ENCODE results near the gene COL24A1. TPM values are rescaled to one million over a fixed set of nuclear protein-coding genes. Genes with fewer than 3 reads are reported as not detected.
"Not testable (repeated sequence)": the region's sequence is repeated elsewhere in the genome, so short reads cannot be mapped to it uniquely, and the experiment has no call there.

COL24A1 gene
- total and polyA plus RNA-seq, 2 of the 8 experiments (the other 6 are each of a cell fraction or from before 2014, with no cell fraction given): 0.23 to 1.1 TPM

DNA sequence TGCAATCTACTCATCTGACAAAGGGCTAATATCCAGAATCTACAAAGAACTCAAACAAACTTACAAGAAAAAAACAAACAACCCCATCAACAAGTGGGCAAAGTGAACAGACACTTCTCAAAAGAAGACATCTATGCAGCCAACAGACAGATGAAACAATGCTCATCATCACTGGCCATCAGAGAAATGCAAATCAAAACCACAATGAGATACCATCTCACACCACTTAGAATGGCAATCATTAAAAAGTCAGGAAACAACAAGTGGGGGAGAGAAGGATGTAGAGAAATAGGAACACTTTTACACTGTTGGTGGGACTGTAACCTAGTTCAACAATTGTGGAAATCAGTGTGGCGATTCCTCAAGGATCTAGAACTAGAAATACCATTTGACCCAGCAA lies 292.9 kb downstream of the COL24A1 start:
- H2BK12ac ChIP-seq (ENCODE audit: low read depth, low read length); H3K56ac ChIP-seq (replicated peaks; ENCODE audit: insufficient read length, low read depth, low read length); H3K23me2 ChIP-seq (ENCODE audit: low read depth, low read length); H3K4me1 ChIP-seq (replicated peaks in 1 of 4; ENCODE audit: control insufficient read depth in 3 of 4, insufficient read depth in 4 of 4, low read length in 3 of 4); H3K9me3 ChIP-seq (ENCODE audit: insufficient read depth in 2 of 2, low read depth in 1 of 2, low read length in 1 of 2); DNase-seq (ENCODE audit: low read depth in 1 of 2, low spot score in 2 of 2); H4K91ac ChIP-seq (replicated peaks; ENCODE audit: insufficient read length, low read length); FAIRE-seq; POLR2A ChIA-PET (ENCODE audit: partially characterized antibody); H3K9ac ChIP-seq (replicated peaks in 1 of 4; ENCODE audit: extremely low read depth in 1 of 4, low read depth in 3 of 4, low read length in 3 of 4); H4K5ac ChIP-seq (ENCODE audit: insufficient read length, low read depth, low read length); H3K23ac ChIP-seq (ENCODE audit: insufficient read length); CTCF ChIA-PET (ENCODE audit: partially characterized antibody); H2BK5ac ChIP-seq (ENCODE audit: low read depth, low read length); H3K4me3 ChIP-seq (ENCODE audit: extremely low read depth in 1 of 4, insufficient read depth in 2 of 4, low read depth in 3 of 4, low read length in 4 of 4); H3K14ac ChIP-seq (ENCODE audit: insufficient read length); H4K8ac ChIP-seq (ENCODE audit: extremely low read depth, insufficient read depth, low read length); H2BK120ac ChIP-seq (replicated peaks; ENCODE audit: low read depth, low read length); H3K79me1 ChIP-seq (ENCODE audit: low read depth, low read length); H3K4me2 ChIP-seq (ENCODE audit: insufficient read depth in 1 of 2, low read depth in 2 of 2, low read length in 2 of 2); H3K4ac ChIP-seq (replicated peaks; ENCODE audit: insufficient read length, low read depth, low read length); H3K79me2 ChIP-seq (ENCODE audit: control insufficient read depth in 1 of 2, insufficient read depth in 2 of 2, low read length in 2 of 2); H3K27me3 ChIP-seq (replicated peaks in 1 of 4; ENCODE audit: control insufficient read depth in 3 of 4, extremely low read depth in 1 of 4, insufficient read depth in 3 of 4, low read length in 3 of 4); H3K18ac ChIP-seq (ENCODE audit: extremely low read depth, low read length); H2AFZ ChIP-seq (ENCODE audit: low read length); H3K27ac ChIP-seq (ENCODE audit: low read depth, low read length); H2BK20ac ChIP-seq (ENCODE audit: low read length); H4K20me1 ChIP-seq (replicated peaks in 1 of 2; ENCODE audit: control insufficient read depth in 1 of 2, insufficient read depth in 2 of 2, low read length in 2 of 2); H2AK5ac ChIP-seq (ENCODE audit: low read depth, low read length); H2BK15ac ChIP-seq (ENCODE audit: low read length); H3K36me3 ChIP-seq (ENCODE audit: control insufficient read depth in 2 of 4, insufficient read depth in 4 of 4, low read length in 3 of 4): not testable (repeated sequence)
- 78% methylated on average over 1 of the region's 1 CpG; no CpG with 5 or more reads in 1 of the 2 experiments for WGBS, 2 experiments (ENCODE audit: extremely low coverage in 1 of 2, insufficient coverage in 1 of 2, insufficient read length in 1 of 2, insufficient replicate concordance in 2 of 2, low coverage in 1 of 2, low lambda C conversion rate in 2 of 2, missing lambda C conversion rate in 1 of 2)

Measured in H1 (cell line).